Smooth muscle cell (in vitro differentiated cells): Measurements from ENCODE around the gene DNAJC12. TPM values are rescaled to one million over a fixed set of nuclear protein-coding genes. Genes with fewer than 3 reads are reported as not detected.

Experiments used
- DNase-seq: peaks from one replicate; lab custom pipeline; 2025; ENCODE audit not compliant: unreplicated experiment; lab: John Stamatoyannopoulos, UW
- H2AFZ ChIP-seq: fragments of 200-600 bp; sonication (generic); 2 replicates; pipeline ENCODE4 v1.6.0; 2016; ENCODE audit warnings: antibody characterized with exemption, low read depth, mild to moderate bottlenecking
- H3F3A ChIP-seq: fragments of 200-600 bp; sonication (generic); 2 replicates; pipeline ENCODE4 v1.6.0; 2017; ENCODE audit warnings: antibody characterized with exemption, low read depth
- H3K27ac ChIP-seq: fragments of 200-600 bp; sonication (generic); 2 replicates; pipeline ENCODE4 v1.5.1; 2016; ENCODE audit warnings: low read depth, mild to moderate bottlenecking
- H3K27me3 ChIP-seq: fragments of 200-600 bp; sonication (generic); 2 replicates; pipeline ENCODE4 v1.6.1; 2016; ENCODE audit warnings: low read depth, mild to moderate bottlenecking
- H3K36me3 ChIP-seq: fragments of 200-600 bp; sonication (generic); 2 replicates; pipeline ENCODE4 v1.5.1; 2016; ENCODE audit warnings: low read depth
- H3K4me1 ChIP-seq: fragments of 200-600 bp; sonication (generic); 2 replicates; pipeline ENCODE4 v1.5.1; 2016; ENCODE audit warnings: low read depth
- H3K4me2 ChIP-seq: fragments of 200-600 bp; sonication (generic); 2 replicates; pipeline ENCODE4 v1.6.0; 2016; ENCODE audit warnings: mild to moderate bottlenecking
- H3K4me3 ChIP-seq: fragments of 200-600 bp; sonication (generic); 2 replicates; pipeline ENCODE4 v1.5.1; 2016; ENCODE audit warnings: mild to moderate bottlenecking
- H3K79me2 ChIP-seq: fragments of 200-600 bp; sonication (generic); 2 replicates; pipeline ENCODE4 v1.6.0; 2016; ENCODE audit warnings: low read depth, mild to moderate bottlenecking
- H3K9ac ChIP-seq: fragments of 200-600 bp; sonication (generic); 2 replicates; pipeline ENCODE4 v1.6.0; 2016; ENCODE audit warnings: low read depth
- H3K9me3 ChIP-seq: fragments of 200-600 bp; sonication (generic); replicated peaks from 2 replicates; pipeline ENCODE4 v1.5.1; 2016; ENCODE audit warnings: low read depth
- H4K20me1 ChIP-seq: fragments of 200-600 bp; sonication (generic); 2 replicates; pipeline ENCODE4 v1.6.0; 2016; ENCODE audit warnings: low read depth
- WGBS: methylation state at CpG from one replicate; pipeline ENCODE4 v1.1.7; 2016; ENCODE audit warnings: low lambda C conversion rate; 5-methylcytosine and 5-hydroxymethylcytosine counted together
- polyA plus RNA-seq: library from polyadenylated mRNA; unstranded; fragments of >200 nt; fragmentation: Nextera tagmentation; extraction: Ambion mirVana; gene quantifications from 2 replicates; pipeline ENCODE4 v1.2.1, GENCODE V29; 2016
- total RNA-seq: library from RNA; depleted of rRNA; stranded (reverse); fragments of >200 nt; gene quantifications from 2 replicates; pipeline ENCODE4 v1.2.3, GENCODE V29; 2014
- TF ChIP-seq, protein P1 (sequence below): fragments of 200-600 bp; sonication (generic); IDR thresholded peaks from 2 replicates; pipeline ENCODE4 v1.5.1; 2017; ENCODE audit warnings: borderline replicate concordance, mild to moderate bottlenecking, antibody characterized with exemption; ENCODE audit not compliant: insufficient read depth, poor library complexity, severe bottlenecking

DNAJC12 gene
- total and polyA plus RNA-seq, 2 experiments from 2014 or later = 0.82 to 2.1 TPM

DNA sequence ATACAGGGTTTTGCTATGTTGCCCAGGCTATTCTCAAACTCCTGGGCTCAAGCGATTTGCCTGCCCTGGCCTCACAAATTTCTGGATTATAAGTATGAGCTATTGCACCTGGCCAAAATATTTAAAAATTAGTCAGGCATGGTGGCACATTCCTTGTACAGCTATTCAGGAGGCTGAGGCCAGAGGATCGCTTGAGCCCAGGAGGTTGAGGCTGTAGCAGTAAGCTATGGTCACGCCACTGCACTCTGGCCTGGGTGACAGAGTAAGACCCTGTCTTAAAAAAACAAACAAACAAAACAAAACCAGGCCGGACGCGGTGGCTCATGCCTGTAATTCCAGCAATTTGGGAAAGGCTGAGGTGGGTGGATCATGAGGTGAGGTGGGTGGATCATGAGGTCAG lies 32.0 kb upstream of the DNAJC12 start:
- Histone ChIP-seq H3K4me1 (no peaks in the 10 kb centered on the region), H3K4me2 (no peak overlapping the region), H3F3A (no peaks in the 10 kb centered on the region), H4K20me1 (no peaks in the 10 kb centered on the region), H2AFZ (no peak overlapping the region), H3K27me3 (no peaks in the 10 kb centered on the region), H3K9me3 (no peaks in the 10 kb centered on the region), H3K27ac (no peak overlapping the region), H3K79me2 (no peaks in the 10 kb centered on the region), H3K4me3 (no peak overlapping the region), H3K9ac (no peak overlapping the region), H3K36me3 (no peaks in the 10 kb centered on the region)
- WGBS = 90% methylated on average over 6 of the region's 6 CpGs
- TF ChIP-seq, protein P1, sequence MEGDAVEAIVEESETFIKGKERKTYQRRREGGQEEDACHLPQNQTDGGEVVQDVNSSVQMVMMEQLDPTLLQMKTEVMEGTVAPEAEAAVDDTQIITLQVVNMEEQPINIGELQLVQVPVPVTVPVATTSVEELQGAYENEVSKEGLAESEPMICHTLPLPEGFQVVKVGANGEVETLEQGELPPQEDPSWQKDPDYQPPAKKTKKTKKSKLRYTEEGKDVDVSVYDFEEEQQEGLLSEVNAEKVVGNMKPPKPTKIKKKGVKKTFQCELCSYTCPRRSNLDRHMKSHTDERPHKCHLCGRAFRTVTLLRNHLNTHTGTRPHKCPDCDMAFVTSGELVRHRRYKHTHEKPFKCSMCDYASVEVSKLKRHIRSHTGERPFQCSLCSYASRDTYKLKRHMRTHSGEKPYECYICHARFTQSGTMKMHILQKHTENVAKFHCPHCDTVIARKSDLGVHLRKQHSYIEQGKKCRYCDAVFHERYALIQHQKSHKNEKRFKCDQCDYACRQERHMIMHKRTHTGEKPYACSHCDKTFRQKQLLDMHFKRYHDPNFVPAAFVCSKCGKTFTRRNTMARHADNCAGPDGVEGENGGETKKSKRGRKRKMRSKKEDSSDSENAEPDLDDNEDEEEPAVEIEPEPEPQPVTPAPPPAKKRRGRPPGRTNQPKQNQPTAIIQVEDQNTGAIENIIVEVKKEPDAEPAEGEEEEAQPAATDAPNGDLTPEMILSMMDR = no peak
- DNase-seq = no peak

DNA sequence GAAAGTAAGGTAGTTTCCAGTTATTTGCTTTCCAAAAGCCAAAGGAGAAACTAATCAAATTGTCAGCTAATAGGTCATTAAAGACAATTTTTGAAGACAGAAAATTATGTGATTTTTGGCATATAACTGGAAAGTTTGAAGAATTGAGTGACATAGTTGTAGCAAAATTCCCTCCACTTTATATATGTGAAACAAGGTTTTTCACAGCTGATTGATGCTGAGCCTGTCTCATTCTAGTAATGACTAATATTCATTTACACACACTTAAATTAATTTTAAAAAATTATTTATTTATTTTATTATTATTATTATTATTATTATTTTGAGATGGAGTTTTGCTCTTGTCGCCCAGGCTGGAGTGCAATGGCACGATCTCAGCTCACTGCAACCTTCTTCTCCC lies 30.1 kb upstream of the DNAJC12 start:
- H3K4me2 ChIP-seq = no peak overlapping the region
- 98% methylated on average over 2 of the region's 2 CpGs for WGBS

DNA sequence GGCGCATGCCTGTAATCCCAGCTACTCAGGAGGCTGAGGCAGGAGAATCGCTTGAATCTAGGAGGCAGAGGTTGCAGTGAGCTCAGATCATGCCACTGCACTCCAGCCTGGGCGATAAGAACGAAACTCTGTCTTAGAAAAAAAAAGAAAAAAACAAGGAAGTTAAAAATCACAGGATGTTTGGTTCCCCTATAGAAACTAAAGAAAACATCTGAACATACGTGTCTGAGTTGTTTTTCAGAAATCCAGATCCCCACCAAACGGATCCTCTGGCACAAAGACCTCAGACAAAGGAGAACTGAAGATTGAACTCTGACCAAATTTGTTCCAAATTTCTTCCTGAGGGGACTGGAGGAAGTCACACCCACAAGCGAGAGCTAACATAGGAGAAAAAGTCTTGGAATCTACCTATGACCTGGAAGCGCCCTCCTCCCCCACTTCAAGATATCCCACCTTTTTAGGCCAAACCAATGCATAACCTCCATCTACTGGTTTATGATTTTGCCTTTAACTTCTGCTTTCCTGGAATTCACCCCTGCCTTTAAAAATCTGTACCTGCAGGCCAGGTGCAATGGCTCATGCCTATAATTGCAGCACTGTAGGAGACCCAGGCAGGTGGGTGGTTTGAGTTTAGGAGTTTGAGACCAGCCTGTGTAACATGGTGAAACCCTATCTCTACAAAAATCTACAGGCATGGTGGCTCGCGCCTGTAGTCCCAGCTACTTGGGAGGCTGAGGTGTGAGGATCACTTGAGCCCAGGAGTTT lies 26.8 kb upstream of the DNAJC12 start:
- no peak overlapping the region for H3K9ac ChIP-seq
- H3K27me3 ChIP-seq = no peaks in the 10 kb centered on the region
- no peaks in the 10 kb centered on the region for H4K20me1 ChIP-seq
- DNase-seq = no peak
- H3K4me3 ChIP-seq = no peak overlapping the region
- TF ChIP-seq, protein P1 = no peak
- H3K36me3 ChIP-seq = no peaks in the 10 kb centered on the region
- no peak overlapping the region for H3K4me2 ChIP-seq
- H2AFZ ChIP-seq = no peak overlapping the region
- no peak overlapping the region for H3K27ac ChIP-seq
- H3F3A ChIP-seq = no peaks in the 10 kb centered on the region
- peaks cover 3% of the 10 kb centered on the region for H3K4me1 ChIP-seq
- H3K9me3 ChIP-seq = no peaks in the 10 kb centered on the region
- 99% methylated on average over 10 of the region's 10 CpGs for WGBS
- no peaks in the 10 kb centered on the region for H3K79me2 ChIP-seq

More for the DNA sequence above, 30.1 kb upstream of the DNAJC12 start:
- H3K27me3 ChIP-seq = no peaks in the 10 kb centered on the region
- no peak overlapping the region for H3K4me3 ChIP-seq
- H3K9me3 ChIP-seq = no peaks in the 10 kb centered on the region
- H3K79me2 ChIP-seq = no peaks in the 10 kb centered on the region
- H4K20me1 ChIP-seq = no peaks in the 10 kb centered on the region
- H3K9ac ChIP-seq = no peak overlapping the region
- no peaks in the 10 kb centered on the region for H3K4me1 ChIP-seq
- no peak overlapping the region for H3K27ac ChIP-seq
- TF ChIP-seq, protein P1 = no peak
- no peaks in the 10 kb centered on the region for H3K36me3 ChIP-seq
- no peak for DNase-seq
- no peaks in the 10 kb centered on the region for H3F3A ChIP-seq
- no peak overlapping the region for H2AFZ ChIP-seq

DNA sequence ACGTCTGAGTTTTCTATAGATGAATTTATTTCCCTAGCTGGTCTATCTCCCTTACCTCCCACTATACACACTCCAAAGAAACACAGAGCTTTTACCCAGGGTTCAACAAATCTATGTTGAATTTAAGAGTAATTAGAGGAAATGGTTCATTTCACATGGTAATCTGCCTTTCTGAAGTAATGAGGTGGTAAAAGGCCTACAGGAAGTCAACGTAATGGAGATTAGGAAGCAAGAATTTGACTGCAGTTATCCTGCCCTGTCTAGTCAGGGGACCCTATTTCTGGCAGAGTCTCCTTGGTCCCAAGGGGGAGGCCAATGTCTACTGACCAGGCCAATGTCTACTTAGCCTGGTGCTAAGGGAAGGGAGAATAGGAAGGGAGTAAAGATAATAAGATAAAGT lies 25.1 kb upstream of the DNAJC12 start:
- no peak overlapping the region for H3K4me2 ChIP-seq
- TF ChIP-seq, protein P1 = no peak
- no peak overlapping the region for H3K27ac ChIP-seq
- 54% methylated on average over 2 of the region's 2 CpGs for WGBS
- H3K9me3 ChIP-seq = no peaks in the 10 kb centered on the region
- H3K4me3 ChIP-seq = no peak overlapping the region
- H3K27me3 ChIP-seq = no peaks in the 10 kb centered on the region
- no peaks in the 10 kb centered on the region for H3K36me3 ChIP-seq
- DNase-seq = no peak
- no peaks in the 10 kb centered on the region for H3K79me2 ChIP-seq
- H2AFZ ChIP-seq = no peak overlapping the region
- H3K4me1 ChIP-seq = peaks cover 3% of the 10 kb centered on the region
- H3F3A ChIP-seq = no peaks in the 10 kb centered on the region
- H3K9ac ChIP-seq = no peak overlapping the region
- H4K20me1 ChIP-seq = no peaks in the 10 kb centered on the region
